MM.1S (cell line): ENCODE results near the gene ERG.

Experiments used
- CTCF ChIP-seq: fragments of 300-600 bp; sonication (generic); IDR thresholded peaks from 2 replicates; pipeline ENCODE4 v1.5.1; 2016; ENCODE audit warnings: antibody characterized with exemption, low read length, mixed read lengths
- EZH2phosphoT487 ChIP-seq: fragments of 300-600 bp; sonication (generic); IDR thresholded peaks from 2 replicates; pipeline ENCODE4 v1.6.1; 2018; ENCODE audit warnings: antibody characterized with exemption, low read length

GRCh38 chr21:38428211-38428610, 70.1 kb downstream of the ERG start:
- TF ChIP-seq EZH2phosphoT487 (no peak), CTCF (no peak)
